HG02884 (cell line): ENCODE data around the gene STOML1.
"Not testable (repeated sequence)": the region's sequence is repeated elsewhere in the genome, so short reads cannot be mapped to it uniquely, and the experiment has no call there.

Source experiments
- ATAC-seq: cut with Tn5 transposase; IDR thresholded peaks from one replicate; pipeline ENCODE4 v1.9.1; 2021; ENCODE audit warnings: mild to moderate bottlenecking, moderate library complexity; ENCODE audit not compliant: unreplicated experiment

The STOML1 gene

DNA sequence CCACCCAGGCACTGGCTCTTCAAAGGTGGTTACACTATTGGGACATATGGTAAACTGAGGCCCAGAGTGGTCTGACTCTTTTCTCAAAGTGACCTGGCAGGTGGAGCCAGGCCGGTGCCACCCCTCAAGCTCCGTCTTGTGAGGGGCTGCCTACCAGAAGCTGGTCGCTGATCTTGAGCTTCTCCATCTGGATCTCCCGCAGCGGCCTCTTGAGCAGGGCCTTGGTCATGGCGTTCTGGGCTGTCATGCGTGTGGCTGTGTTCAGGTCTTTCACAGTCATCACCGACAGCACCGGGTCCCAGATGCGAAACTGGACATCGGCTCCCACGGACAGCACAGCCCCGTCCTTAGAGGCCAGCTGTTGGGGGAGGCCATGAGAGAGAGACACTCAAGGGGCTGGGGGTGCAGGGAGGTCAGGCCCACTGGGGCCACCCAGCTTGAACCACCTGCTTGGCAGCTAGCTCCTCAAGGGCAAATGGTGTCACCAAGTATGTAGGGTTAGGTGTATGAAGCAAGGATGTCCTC, 3.6 kb downstream of the STOML1 start:
- no peak for ATAC-seq

- ATAC-seq: no peak
Observed at GRCh38 chr15:73987681-73988444, 4.2 kb downstream of the STOML1 start.

GRCh38 chr15:73987250-73987649, 4.8 kb downstream of the STOML1 start:
- ATAC-seq: no peak

DNA sequence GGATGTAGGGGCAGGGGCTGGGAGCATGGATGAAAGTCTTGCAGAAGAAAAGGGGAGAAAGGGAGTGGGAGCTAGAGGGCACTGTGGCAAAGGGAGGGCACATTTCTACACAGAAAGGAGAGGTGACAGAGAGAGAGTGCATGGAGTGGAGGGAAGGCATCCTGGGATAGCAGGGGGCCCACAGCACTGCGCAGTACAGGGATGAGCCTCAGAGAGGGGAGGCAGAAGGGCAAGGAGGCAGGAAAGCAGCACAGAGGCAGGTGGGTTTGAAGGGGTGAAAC, 5.4 kb downstream of the STOML1 start:
- ATAC-seq: no peak

GRCh38 chr15:73986055-73986775, 5.9 kb downstream of the STOML1 start:
- ATAC-seq: no peak

GRCh38 chr15:73985101-73985873, 6.8 kb downstream of the STOML1 start:
- ATAC-seq: no peak

- ATAC-seq: no peak
Observed at GRCh38 chr15:73984208-73984979, 7.7 kb downstream of the STOML1 start.

- ATAC-seq: no peak
Observed at GRCh38 chr15:73983773-73984172, 8.3 kb downstream of the STOML1 start.

GRCh38 chr15:73983211-73983727, 8.8 kb downstream of the STOML1 start:
- ATAC-seq: no peak

- ATAC-seq: peak; percentile 66
Observed at GRCh38 chr15:73982222-73982962, 9.7 kb downstream of the STOML1 start.

DNA sequence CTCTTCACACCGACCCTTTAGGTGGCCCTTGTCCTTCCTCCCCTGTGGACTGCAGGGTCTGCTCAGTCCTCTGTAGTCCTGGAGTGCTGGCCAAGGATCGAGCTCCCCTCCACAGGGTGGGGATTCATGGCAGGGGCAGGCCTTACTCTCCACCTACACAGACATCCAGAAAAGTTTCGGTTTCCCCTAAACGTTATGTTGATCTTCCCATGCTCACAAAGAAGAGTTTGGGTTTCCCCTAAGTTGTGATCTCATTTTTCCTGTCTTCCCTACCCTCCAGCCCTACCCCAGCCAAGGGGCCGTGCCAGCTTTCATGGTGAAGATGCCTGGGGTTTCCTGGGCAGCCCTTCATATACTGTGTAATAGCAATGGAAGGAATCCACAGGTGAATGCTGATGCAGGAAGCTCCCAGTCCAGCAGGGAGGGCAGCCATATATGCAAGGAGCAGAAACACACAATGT, 10.3 kb downstream of the STOML1 start:
- ATAC-seq: no peak

GRCh38 chr15:73979636-73980035, 12.5 kb downstream of the STOML1 start:
- no peak for ATAC-seq

DNA sequence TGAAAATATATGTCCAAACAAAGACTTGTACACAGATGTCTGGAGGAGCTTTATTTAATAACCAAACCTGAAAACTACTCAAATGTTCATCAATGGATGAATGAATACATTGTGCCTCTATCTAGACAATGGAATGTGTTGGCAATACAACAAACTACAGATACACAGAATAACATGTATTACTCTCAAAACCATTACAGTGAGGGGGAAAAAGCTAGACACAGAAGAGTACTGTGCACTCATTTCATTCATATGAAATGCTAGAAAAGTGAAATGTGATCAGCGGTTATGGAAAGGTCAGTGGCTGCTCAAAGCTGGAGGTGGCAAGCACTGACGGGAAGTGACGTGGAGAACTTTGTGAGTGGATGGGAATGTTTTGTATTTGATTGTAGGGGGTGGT, 13.2 kb downstream of the STOML1 start:
- no peak for ATAC-seq

DNA sequence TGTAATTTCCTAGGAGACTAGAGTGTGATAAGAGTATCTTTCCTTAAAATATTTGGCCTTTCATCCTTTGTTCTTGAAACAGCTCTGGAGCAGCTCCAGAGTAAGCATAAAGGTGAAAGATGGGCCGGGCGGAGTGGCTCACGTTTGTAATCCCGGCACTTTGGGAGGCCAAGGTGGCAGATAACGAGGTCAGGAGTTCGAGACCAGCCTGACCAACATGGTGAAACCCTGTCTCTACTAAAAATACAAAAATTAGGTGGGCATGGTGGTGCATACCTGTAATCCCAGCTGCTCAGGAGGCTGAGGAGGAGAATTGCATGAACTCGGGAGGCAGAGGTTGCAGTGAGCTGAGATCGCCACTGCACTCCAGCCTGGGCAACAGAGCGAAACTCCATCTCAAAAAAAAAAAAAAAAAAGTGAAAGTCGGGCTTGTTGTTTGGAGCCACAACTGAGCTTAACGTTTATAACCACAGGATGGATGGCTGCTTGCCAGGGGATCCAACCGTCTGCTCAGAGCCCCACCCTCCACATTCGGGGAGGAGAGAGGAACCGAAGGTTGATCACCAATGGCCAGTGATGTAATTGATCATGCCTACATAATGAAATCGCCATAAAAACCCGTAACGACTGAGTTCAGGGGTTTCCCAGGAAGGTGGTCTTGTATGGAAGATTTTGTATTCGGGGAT, 16.5 kb downstream of the STOML1 start:
- not testable (repeated sequence) for ATAC-seq

- ATAC-seq: not testable (repeated sequence)
Observed at GRCh38 chr15:73973683-73974200, 18.4 kb downstream of the STOML1 start.

GRCh38 chr15:73972984-73973682, 19.0 kb downstream of the STOML1 start:
- no peak for ATAC-seq

- no peak for ATAC-seq
Observed at GRCh38 chr15:73969151-73969759, 22.8 kb downstream of the STOML1 start.

DNA sequence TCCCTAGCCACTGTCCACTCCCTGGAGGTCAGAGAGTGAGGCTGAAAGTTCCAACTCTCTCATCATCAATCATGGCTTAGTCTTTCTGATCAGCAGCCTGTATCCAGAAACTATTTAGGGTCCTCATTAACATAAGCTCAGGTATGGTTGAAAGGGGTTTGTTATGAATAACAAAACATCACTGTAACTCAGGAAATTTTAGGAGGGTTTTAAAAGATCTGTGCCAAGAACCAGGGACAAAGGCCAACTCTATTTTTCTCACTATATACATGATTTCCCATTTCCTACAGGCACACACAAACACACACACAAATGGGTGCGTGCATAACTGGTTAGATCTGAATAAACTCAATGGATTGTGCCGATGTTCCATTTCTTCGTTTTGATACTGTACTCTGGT, 23.6 kb downstream of the STOML1 start:
- no peak for ATAC-seq
